PFSK-1 (cell line): ENCODE results near the gene BEND5.

Experiments used
- FOXP2 ChIP-seq: optimal IDR thresholded peaks from 2 replicates; pipeline ENCODE3; 2011; ENCODE audit warnings: borderline replicate concordance, control low read depth, inconsistent platforms; ENCODE audit not compliant: insufficient read depth; ENCODE audit errors: extremely low read length, extremely low read depth
- POLR2AphosphoS5 ChIP-seq: IDR thresholded peaks from 2 replicates; pipeline ENCODE4 v1.6.1; 2012; ENCODE audit warnings: low read depth, mild to moderate bottlenecking, control low read depth, low read length, moderate library complexity
- SIN3A ChIP-seq: IDR thresholded peaks from 2 replicates; pipeline ENCODE4 v1.6.1; 2012; ENCODE audit warnings: mild to moderate bottlenecking, low read length, moderate library complexity, borderline replicate concordance; ENCODE audit not compliant: insufficient read depth
- TAF1 ChIP-seq: IDR thresholded peaks from 2 replicates; pipeline ENCODE4 v1.6.1; 2012; ENCODE audit warnings: low read length, control low read depth, borderline replicate concordance; ENCODE audit not compliant: insufficient read depth
- TF ChIP-seq, protein P1 (sequence below), 2 experiments: IDR thresholded peaks; 2 replicates each; pipeline versions ENCODE4 v1.6.1 to v1.8.0; 2011 to 2012; ENCODE audit warnings: low read depth in 2 of 2, low read length in 2 of 2, control low read depth in 1 of 2, inconsistent platforms in 1 of 2, mild to moderate bottlenecking in 1 of 2, moderate library complexity in 1 of 2; ENCODE audit not compliant: insufficient read depth in 1 of 2

BEND5 gene

GRCh38 chr1:48681476-48682305 lies 95.0 kb downstream of the BEND5 start:
- no peak for TF ChIP-seq TAF1
- no peak for TF ChIP-seq SIN3A
- TF ChIP-seq POLR2AphosphoS5: no peak
- TF ChIP-seq FOXP2: no peak
- TF ChIP-seq, protein P1, sequence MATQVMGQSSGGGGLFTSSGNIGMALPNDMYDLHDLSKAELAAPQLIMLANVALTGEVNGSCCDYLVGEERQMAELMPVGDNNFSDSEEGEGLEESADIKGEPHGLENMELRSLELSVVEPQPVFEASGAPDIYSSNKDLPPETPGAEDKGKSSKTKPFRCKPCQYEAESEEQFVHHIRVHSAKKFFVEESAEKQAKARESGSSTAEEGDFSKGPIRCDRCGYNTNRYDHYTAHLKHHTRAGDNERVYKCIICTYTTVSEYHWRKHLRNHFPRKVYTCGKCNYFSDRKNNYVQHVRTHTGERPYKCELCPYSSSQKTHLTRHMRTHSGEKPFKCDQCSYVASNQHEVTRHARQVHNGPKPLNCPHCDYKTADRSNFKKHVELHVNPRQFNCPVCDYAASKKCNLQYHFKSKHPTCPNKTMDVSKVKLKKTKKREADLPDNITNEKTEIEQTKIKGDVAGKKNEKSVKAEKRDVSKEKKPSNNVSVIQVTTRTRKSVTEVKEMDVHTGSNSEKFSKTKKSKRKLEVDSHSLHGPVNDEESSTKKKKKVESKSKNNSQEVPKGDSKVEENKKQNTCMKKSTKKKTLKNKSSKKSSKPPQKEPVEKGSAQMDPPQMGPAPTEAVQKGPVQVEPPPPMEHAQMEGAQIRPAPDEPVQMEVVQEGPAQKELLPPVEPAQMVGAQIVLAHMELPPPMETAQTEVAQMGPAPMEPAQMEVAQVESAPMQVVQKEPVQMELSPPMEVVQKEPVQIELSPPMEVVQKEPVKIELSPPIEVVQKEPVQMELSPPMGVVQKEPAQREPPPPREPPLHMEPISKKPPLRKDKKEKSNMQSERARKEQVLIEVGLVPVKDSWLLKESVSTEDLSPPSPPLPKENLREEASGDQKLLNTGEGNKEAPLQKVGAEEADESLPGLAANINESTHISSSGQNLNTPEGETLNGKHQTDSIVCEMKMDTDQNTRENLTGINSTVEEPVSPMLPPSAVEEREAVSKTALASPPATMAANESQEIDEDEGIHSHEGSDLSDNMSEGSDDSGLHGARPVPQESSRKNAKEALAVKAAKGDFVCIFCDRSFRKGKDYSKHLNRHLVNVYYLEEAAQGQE (IDR thresholded peaks at IDR 0.05; ENCODE audit: insufficient read depth in 1 of 2, low read depth in 2 of 2, low read length in 2 of 2): no peak

DNA sequence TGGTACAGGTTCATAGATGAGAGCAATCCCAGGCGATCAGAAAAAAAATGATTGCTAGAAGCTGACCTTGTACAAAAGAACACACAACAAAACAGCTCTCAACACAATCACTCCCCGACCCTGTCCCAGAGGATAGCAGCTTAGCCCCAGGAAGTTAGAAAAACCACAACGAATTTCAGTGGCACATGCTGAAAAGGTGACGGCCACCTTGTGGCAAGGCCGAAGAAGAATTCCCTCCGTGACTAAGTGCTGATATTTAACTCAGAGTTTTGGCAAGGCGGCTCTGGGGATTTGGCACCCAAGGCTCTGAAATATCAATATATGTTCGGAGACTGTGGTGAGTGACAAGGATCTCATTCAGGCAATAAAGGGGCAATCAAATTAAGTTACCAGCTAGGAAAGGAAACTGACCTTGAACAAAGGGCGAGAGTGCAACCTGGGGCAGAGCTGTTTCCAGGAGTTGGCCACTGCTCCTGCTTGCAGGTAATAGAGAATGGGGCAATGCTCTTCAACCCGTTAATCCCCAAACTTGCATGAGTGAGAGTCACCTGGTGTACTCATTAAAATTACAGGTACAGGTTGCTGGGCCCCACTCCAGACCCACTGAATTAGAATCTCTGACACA lies 96.2 kb downstream of the BEND5 start:
- no peak for TF ChIP-seq SIN3A
- TF ChIP-seq TAF1: no peak
- TF ChIP-seq FOXP2: no peak
- TF ChIP-seq, protein P1 (IDR thresholded peaks at IDR 0.05; ENCODE audit: insufficient read depth in 1 of 2, low read depth in 2 of 2, low read length in 2 of 2): no peak
- no peak for TF ChIP-seq POLR2AphosphoS5

DNA sequence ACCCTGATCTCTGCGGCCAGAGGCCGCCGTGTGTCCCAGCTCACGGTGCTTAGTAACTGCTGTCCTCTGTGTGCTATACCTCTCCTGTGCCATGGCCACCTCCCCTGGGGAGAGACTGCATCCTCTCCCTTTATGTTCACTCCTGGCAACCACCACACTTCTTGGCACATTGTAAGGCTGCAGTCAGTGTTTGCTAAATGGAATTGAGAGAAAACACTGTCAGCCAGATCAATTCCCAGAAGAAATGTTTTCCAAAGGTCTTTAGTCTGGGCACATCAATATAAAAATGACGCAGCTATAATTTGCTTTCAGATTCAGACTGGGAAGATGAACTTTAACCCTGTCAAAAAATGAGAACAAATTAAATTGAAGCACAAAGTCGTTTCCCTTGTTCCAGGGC lies 96.8 kb downstream of the BEND5 start:
- TF ChIP-seq, protein P1 (IDR thresholded peaks at IDR 0.05; ENCODE audit: insufficient read depth in 1 of 2, low read depth in 2 of 2, low read length in 2 of 2): no peak
- TF ChIP-seq SIN3A: no peak
- no peak for TF ChIP-seq TAF1

DNA sequence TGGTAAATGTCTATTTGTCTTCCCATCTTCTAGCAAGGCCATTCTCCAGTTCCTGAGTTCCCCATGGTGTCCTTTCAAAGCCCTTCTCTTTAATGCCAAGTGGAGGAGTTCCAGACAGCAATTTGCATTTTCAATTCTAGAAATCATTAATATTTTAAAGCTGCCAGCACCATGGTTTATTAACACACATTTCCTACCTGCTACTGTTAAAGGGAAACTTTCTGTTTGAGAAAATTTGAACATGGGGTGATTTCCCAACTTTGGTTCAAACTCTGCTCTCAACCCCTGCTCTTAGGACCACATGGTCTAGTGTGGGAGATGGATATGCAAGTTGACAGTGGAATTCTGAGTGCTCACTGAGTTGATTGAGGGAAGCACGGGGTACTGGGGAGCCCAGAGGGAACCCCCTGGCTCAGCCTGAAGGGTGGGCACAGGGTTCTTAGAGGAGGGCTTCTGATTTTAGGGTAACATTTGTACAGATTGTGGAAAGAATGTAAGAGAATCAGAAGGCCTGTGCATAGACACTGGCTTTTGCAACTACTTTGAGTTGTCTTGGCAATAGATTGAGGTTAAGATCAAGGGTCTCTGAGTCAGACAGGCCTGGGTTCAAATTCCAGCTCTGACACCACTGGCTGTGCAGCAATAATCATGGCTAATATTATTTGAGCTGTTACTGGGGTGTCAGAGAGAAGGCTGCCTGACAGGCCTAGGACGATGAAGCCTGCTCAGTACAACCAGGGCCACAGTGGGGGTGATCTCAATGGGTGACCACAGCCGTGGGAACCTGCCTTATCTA lies 97.8 kb downstream of the BEND5 start:
- TF ChIP-seq TAF1 (no peak), FOXP2 (no peak)
